ENCODE data around the gene KIF5C. TPM values are rescaled to one million over a fixed set of nuclear protein-coding genes. Genes with fewer than 3 reads are reported as not detected.

Gene KIF5C
- total RNA-seq, 1 experiment from 2014 or later: 1.6 TPM

GRCh38 chr2:148984449-148984848, 109.4 kb downstream of the KIF5C start:
- CTCF ChIA-PET: no interaction called here
- no peak for ATAC-seq
- intact Hi-C loops (cut with micrococcal nuclease; ENCODE audit: unreplicated experiment): no loop called here
- Histone ChIP-seq H3K4me1 (ENCODE audit: control insufficient read depth, insufficient read depth, low read length) (no peaks in the 10 kb centered on the region), H3K36me3 (ENCODE audit: control insufficient read depth, insufficient read depth, low read length) (no peaks in the 10 kb centered on the region), H3K9me3 (ENCODE audit: control insufficient read depth, insufficient read depth, low read depth, low read length) (no peaks in the 10 kb centered on the region), H3K4me3 (ENCODE audit: low read depth in 2 of 2, low read length in 2 of 2) (no peak overlapping the region), H3K27ac (ENCODE audit: low read length) (no peak overlapping the region), H3K27me3 (ENCODE audit: control insufficient read depth, insufficient read depth, low read length) (no peaks in the 10 kb centered on the region; the same call in 1 of the 2 replicates)
- no peak for TF ChIP-seq POLR2AphosphoS5 (IDR thresholded peaks at IDR 0.05; ENCODE audit: low read depth, low read length)
- BruUV-seq (replicated peaks): no TSS peak
- POLR2A ChIA-PET: no interaction called here
- no peak for DNase-seq (ENCODE audit: low read depth, low spot score)
- in situ Hi-C loops (cut with HindIII; ENCODE audit: low pct_unique_long_range_greater_than_20kb, low sequenced_read_pairs): no loop called here

- intact Hi-C loops (cut with micrococcal nuclease; ENCODE audit: unreplicated experiment): no loop called here
- no peaks in the 10 kb centered on the region for H3K36me3 ChIP-seq (ENCODE audit: control insufficient read depth, insufficient read depth, low read length)
- in situ Hi-C loops (cut with HindIII; ENCODE audit: low pct_unique_long_range_greater_than_20kb, low sequenced_read_pairs): no loop called here
- TF ChIP-seq, protein P1, sequence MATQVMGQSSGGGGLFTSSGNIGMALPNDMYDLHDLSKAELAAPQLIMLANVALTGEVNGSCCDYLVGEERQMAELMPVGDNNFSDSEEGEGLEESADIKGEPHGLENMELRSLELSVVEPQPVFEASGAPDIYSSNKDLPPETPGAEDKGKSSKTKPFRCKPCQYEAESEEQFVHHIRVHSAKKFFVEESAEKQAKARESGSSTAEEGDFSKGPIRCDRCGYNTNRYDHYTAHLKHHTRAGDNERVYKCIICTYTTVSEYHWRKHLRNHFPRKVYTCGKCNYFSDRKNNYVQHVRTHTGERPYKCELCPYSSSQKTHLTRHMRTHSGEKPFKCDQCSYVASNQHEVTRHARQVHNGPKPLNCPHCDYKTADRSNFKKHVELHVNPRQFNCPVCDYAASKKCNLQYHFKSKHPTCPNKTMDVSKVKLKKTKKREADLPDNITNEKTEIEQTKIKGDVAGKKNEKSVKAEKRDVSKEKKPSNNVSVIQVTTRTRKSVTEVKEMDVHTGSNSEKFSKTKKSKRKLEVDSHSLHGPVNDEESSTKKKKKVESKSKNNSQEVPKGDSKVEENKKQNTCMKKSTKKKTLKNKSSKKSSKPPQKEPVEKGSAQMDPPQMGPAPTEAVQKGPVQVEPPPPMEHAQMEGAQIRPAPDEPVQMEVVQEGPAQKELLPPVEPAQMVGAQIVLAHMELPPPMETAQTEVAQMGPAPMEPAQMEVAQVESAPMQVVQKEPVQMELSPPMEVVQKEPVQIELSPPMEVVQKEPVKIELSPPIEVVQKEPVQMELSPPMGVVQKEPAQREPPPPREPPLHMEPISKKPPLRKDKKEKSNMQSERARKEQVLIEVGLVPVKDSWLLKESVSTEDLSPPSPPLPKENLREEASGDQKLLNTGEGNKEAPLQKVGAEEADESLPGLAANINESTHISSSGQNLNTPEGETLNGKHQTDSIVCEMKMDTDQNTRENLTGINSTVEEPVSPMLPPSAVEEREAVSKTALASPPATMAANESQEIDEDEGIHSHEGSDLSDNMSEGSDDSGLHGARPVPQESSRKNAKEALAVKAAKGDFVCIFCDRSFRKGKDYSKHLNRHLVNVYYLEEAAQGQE (IDR thresholded peaks at IDR 0.05; ENCODE audit: insufficient read depth in 1 of 2, low read depth in 2 of 2, low read length in 1 of 2): no peak
- TF ChIP-seq, protein P2, sequence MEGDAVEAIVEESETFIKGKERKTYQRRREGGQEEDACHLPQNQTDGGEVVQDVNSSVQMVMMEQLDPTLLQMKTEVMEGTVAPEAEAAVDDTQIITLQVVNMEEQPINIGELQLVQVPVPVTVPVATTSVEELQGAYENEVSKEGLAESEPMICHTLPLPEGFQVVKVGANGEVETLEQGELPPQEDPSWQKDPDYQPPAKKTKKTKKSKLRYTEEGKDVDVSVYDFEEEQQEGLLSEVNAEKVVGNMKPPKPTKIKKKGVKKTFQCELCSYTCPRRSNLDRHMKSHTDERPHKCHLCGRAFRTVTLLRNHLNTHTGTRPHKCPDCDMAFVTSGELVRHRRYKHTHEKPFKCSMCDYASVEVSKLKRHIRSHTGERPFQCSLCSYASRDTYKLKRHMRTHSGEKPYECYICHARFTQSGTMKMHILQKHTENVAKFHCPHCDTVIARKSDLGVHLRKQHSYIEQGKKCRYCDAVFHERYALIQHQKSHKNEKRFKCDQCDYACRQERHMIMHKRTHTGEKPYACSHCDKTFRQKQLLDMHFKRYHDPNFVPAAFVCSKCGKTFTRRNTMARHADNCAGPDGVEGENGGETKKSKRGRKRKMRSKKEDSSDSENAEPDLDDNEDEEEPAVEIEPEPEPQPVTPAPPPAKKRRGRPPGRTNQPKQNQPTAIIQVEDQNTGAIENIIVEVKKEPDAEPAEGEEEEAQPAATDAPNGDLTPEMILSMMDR (IDR thresholded peaks at IDR 0.05): no peak
- no peak for TF ChIP-seq TCF7L2 (IDR thresholded peaks at IDR 0.05; ENCODE audit: low read depth, low read length)
- no peak for TF ChIP-seq POLR2AphosphoS5 (IDR thresholded peaks at IDR 0.05; ENCODE audit: low read depth, low read length)
- TF ChIP-seq SIN3A (IDR thresholded peaks at IDR 0.05; ENCODE audit: borderline replicate concordance, insufficient read depth, low read depth, low read length): no peak
- DNase-seq (ENCODE audit: low read depth, low spot score) (no peak), ATAC-seq (no peak)
- no TSS peak for BruUV-seq (replicated peaks)
- no peaks in the 10 kb centered on the region for H3K9me3 ChIP-seq (ENCODE audit: control insufficient read depth, insufficient read depth, low read depth, low read length)
- no peaks in the 10 kb centered on the region for H3K4me1 ChIP-seq (ENCODE audit: control insufficient read depth, insufficient read depth, low read length)
- ChIA-PET POLR2A (no interaction called here), CTCF (no interaction called here)
- no peaks in the 10 kb centered on the region for H3K27me3 ChIP-seq (ENCODE audit: control insufficient read depth, insufficient read depth, low read length)
- no peak overlapping the region for H3K27ac ChIP-seq (ENCODE audit: low read length)
- no peak overlapping the region for H3K4me3 ChIP-seq (ENCODE audit: low read depth in 2 of 2, low read length in 2 of 2)
Measured at GRCh38 chr2:148987286-148987685, 112.3 kb downstream of the KIF5C start.

GRCh38 chr2:148988337-148988736, 113.3 kb downstream of the KIF5C start:
- intact Hi-C loops (cut with micrococcal nuclease; ENCODE audit: unreplicated experiment): no loop called here
- no peak for DNase-seq (ENCODE audit: low read depth, low spot score)
- no TSS peak for BruUV-seq (replicated peaks)
- no peak for ATAC-seq
- no peaks in the 10 kb centered on the region for H3K27me3 ChIP-seq (ENCODE audit: control insufficient read depth, insufficient read depth, low read length)
- TF ChIP-seq TCF7L2 (IDR thresholded peaks at IDR 0.05; ENCODE audit: low read depth, low read length) (no peak), POLR2AphosphoS5 (IDR thresholded peaks at IDR 0.05; ENCODE audit: low read depth, low read length) (no peak), SIN3A (IDR thresholded peaks at IDR 0.05; ENCODE audit: borderline replicate concordance, insufficient read depth, low read depth, low read length) (no peak)
- TF ChIP-seq, protein P2 (IDR thresholded peaks at IDR 0.05): no peak
- TF ChIP-seq, protein P1 (IDR thresholded peaks at IDR 0.05; ENCODE audit: insufficient read depth in 1 of 2, low read depth in 2 of 2, low read length in 1 of 2): no peak
- no peaks in the 10 kb centered on the region for H3K4me1 ChIP-seq (ENCODE audit: control insufficient read depth, insufficient read depth, low read length)
- POLR2A ChIA-PET: no interaction called here
- H3K27ac ChIP-seq (ENCODE audit: low read length): no peak overlapping the region
- no peaks in the 10 kb centered on the region for H3K36me3 ChIP-seq (ENCODE audit: control insufficient read depth, insufficient read depth, low read length)
- CTCF ChIA-PET: interaction anchor here (0.6 kb wide), 1 partner anchor 1143 kb away, joined by 4 read pairs; the partner anchor contains the start of gene ACVR2A
- in situ Hi-C loops (cut with HindIII; ENCODE audit: low pct_unique_long_range_greater_than_20kb, low sequenced_read_pairs): no loop called here
- no peaks in the 10 kb centered on the region for H3K9me3 ChIP-seq (ENCODE audit: control insufficient read depth, insufficient read depth, low read depth, low read length)
- H3K4me3 ChIP-seq (ENCODE audit: low read depth in 2 of 2, low read length in 2 of 2): no peak overlapping the region

Data from Panc1 (cell line).